ENCODE data around the gene WDR7. TPM values are rescaled to one million over a fixed set of nuclear protein-coding genes. Genes with fewer than 3 reads are reported as not detected.

Gene WDR7
- total RNA-seq, 4 donors from 2014 or later, result 16.2 to 39.4 (median 19.9) TPM

GRCh38 chr18:56747032-56747658 lies 96.0 kb downstream of the WDR7 start:
- ATAC-seq (ENCODE audit: low FRiP score), result no peak

GRCh38 chr18:56747857-56748256 lies 96.7 kb downstream of the WDR7 start:
- DNase-seq (ENCODE audit: low spot score) (no peak), ATAC-seq (ENCODE audit: low FRiP score) (no peak)
- no peak for TF ChIP-seq CTCF (IDR thresholded peaks at IDR 0.05)

More at GRCh38 chr18:56747032-56747658, 96.0 kb downstream of the WDR7 start:
- TF ChIP-seq CTCF (IDR thresholded peaks at IDR 0.05), result no peak
- no peak for DNase-seq (ENCODE audit: low spot score)

- DNase-seq (ENCODE audit: low spot score) (no peak), ATAC-seq (ENCODE audit: low FRiP score) (no peak)
- TF ChIP-seq CTCF (IDR thresholded peaks at IDR 0.05), result no peak
Measured at GRCh38 chr18:56748698-56749268, 97.6 kb downstream of the WDR7 start.

GRCh38 chr18:56756966-56757365 lies 105.8 kb downstream of the WDR7 start:
- no peak for TF ChIP-seq CTCF (IDR thresholded peaks at IDR 0.05)
- DNase-seq (ENCODE audit: low spot score), result no peak
- ATAC-seq (ENCODE audit: low FRiP score), result no peak

- no peak for DNase-seq (ENCODE audit: low spot score)
- no peak for ATAC-seq (ENCODE audit: low FRiP score)
- TF ChIP-seq CTCF (IDR thresholded peaks at IDR 0.05), result no peak
Measured at GRCh38 chr18:56770097-56770496, 118.9 kb downstream of the WDR7 start.

GRCh38 chr18:56770873-56771272 lies 119.7 kb downstream of the WDR7 start:
- TF ChIP-seq CTCF (IDR thresholded peaks at IDR 0.05), result no peak
- ATAC-seq (ENCODE audit: low FRiP score) (no peak), DNase-seq (ENCODE audit: low spot score) (no peak)

- ATAC-seq (ENCODE audit: low FRiP score), result no peak
- no peak for TF ChIP-seq CTCF (IDR thresholded peaks at IDR 0.05)
- no peak for DNase-seq (ENCODE audit: low spot score)
Measured at GRCh38 chr18:56775701-56776100, 124.5 kb downstream of the WDR7 start.

All from omental fat pad (tissue), 4 donors.